ENCODE data around the gene RAB7B. TPM values are rescaled to one million over a fixed set of nuclear protein-coding genes. Genes with fewer than 3 reads are reported as not detected.
A peak's percentile ranks its signal among the peaks of the same experiment; 100 is the strongest.

Gene RAB7B
- total RNA-seq, 4 donors from 2014 or later = 3.2 to 62.0 (median 16.6) TPM

GRCh38 chr1:206035027-206035426 lies 31.8 kb upstream of the RAB7B start:
- DNase-seq (ENCODE audit: low spot score) (no peak), ATAC-seq (ENCODE audit: low FRiP score) (no peak)
- TF ChIP-seq CTCF (IDR thresholded peaks at IDR 0.05) = no peak

GRCh38 chr1:206032380-206033140 lies 29.4 kb upstream of the RAB7B start:
- TF ChIP-seq CTCF (IDR thresholded peaks at IDR 0.05) = no peak
- no peak for DNase-seq (ENCODE audit: low spot score)
- no peak for ATAC-seq (ENCODE audit: low FRiP score)

- TF ChIP-seq CTCF (IDR thresholded peaks at IDR 0.05) = peak in 1 of 3 donors; percentile 19
- ATAC-seq (ENCODE audit: low FRiP score) (peak; percentile 69), DNase-seq (ENCODE audit: low spot score) (peak; percentile 41)
These were observed 27.5 kb upstream of the RAB7B start for GRCh38 chr1:206030714-206031113.

- TF ChIP-seq CTCF (IDR thresholded peaks at IDR 0.05) = no peak
- DNase-seq (ENCODE audit: low spot score) (no peak), ATAC-seq (ENCODE audit: low FRiP score) (no peak)
These were observed 27.0 kb upstream of the RAB7B start for GRCh38 chr1:206030191-206030590.

- DNase-seq (ENCODE audit: low spot score) (peak; percentile 43), ATAC-seq (ENCODE audit: low FRiP score) (peak; percentile 95)
- TF ChIP-seq CTCF (IDR thresholded peaks at IDR 0.05) = no peak
These were observed 26.3 kb upstream of the RAB7B start for GRCh38 chr1:206029484-206029883.

- TF ChIP-seq CTCF (IDR thresholded peaks at IDR 0.05) = no peak
- DNase-seq (ENCODE audit: low spot score) = no peak
- ATAC-seq (ENCODE audit: low FRiP score) = peak; percentile 52
These were observed 22.2 kb upstream of the RAB7B start for GRCh38 chr1:206025283-206025820.

- ATAC-seq (ENCODE audit: low FRiP score) = no peak
- no peak for TF ChIP-seq CTCF (IDR thresholded peaks at IDR 0.05)
- DNase-seq (ENCODE audit: low spot score) = no peak
These were observed 20.5 kb upstream of the RAB7B start, which contains the start of gene CTSE for GRCh38 chr1:206023695-206024094. Gene CTSE, minus strand, starts transcription at chr1:206023895. Its CDS starts 104 bp downstream, at chr1:206023791.
